Measurements from ENCODE around the gene GET4. TPM values are rescaled to one million over a fixed set of nuclear protein-coding genes. Genes with fewer than 3 reads are reported as not detected.

GET4 gene
- total RNA-seq, 1 donor from 2014 or later: 58.2 TPM

DNA sequence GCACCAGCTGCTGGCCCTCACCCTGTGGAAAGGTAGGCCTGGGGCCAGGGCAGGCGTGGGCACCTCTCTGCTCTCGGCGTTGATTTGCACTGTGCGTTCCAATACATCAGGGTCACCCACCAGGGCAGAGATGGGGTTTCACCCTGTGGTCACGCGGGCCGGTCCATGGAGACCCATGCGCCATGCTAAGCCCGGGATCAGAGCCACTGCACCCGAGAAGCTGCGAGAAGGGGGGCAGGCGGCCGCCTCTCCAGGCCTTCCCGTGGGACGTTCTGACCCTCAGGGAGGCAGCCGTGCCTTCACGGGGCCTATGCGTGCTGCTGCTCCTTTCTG, 11.1 kb downstream of the GET4 start:
- Mint-ChIP-seq H3K36me3 (ENCODE audit: insufficient read depth) (peaks cover 16% of the 10 kb centered on the region), H3K9me3 (ENCODE audit: low read depth) (no peaks in the 10 kb centered on the region), H3K27ac (no peak overlapping the region)

DNA sequence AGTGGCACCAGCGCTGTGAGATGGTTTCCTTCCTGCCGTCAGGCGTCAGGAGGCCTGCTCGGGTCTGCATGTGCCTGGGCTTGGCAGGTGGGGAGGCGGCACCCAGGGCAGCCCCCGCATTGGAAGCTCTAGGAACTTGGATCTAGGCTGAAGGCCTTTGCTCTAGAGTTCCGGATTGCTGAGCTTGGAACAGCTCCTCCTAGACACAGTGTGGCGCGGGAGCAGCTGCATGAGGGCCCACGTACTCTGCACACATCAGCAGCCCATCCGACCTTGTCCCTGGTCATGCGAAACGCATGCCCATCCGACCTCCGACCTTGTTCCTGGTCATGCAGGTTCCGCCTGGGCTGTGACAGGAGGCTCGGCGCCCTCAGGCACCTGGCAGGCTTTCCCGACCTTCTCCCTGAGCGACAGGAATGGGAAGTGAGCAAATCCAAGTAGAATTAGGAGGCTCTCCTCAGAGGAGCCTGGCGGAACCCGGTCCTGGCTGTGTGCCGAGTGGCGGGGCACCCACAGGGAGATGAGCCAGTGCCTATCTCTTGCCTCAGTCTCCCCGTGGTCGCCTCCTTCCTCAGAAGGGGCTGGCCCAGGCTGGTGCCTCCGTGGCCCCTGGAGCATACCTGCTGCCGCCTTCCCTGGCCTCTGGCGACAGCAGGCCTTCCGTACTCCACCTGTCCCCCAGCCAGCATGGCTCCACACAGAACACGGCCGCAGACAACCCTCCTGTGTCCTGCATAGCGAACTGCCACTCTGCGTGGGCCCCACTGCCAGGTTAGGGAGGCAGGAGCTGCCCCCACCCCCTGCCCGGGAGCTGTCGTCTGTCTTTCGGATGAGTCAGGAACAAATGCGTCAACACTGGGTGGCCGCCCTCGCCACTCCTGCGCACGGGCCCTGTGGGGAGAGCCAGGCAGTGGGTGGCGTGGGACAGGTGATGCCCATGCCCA, 12.0 kb downstream of the GET4 start:
- H3K4me3 Mint-ChIP-seq (ENCODE audit: low read depth): no peak overlapping the region
- H3K27me3 Mint-ChIP-seq: no peaks in the 10 kb centered on the region
- peaks cover 19% of the 10 kb centered on the region for H3K36me3 Mint-ChIP-seq (ENCODE audit: insufficient read depth)
- H3K9me3 Mint-ChIP-seq (ENCODE audit: low read depth): no peaks in the 10 kb centered on the region
- TF ChIP-seq, protein P1, sequence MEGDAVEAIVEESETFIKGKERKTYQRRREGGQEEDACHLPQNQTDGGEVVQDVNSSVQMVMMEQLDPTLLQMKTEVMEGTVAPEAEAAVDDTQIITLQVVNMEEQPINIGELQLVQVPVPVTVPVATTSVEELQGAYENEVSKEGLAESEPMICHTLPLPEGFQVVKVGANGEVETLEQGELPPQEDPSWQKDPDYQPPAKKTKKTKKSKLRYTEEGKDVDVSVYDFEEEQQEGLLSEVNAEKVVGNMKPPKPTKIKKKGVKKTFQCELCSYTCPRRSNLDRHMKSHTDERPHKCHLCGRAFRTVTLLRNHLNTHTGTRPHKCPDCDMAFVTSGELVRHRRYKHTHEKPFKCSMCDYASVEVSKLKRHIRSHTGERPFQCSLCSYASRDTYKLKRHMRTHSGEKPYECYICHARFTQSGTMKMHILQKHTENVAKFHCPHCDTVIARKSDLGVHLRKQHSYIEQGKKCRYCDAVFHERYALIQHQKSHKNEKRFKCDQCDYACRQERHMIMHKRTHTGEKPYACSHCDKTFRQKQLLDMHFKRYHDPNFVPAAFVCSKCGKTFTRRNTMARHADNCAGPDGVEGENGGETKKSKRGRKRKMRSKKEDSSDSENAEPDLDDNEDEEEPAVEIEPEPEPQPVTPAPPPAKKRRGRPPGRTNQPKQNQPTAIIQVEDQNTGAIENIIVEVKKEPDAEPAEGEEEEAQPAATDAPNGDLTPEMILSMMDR (IDR thresholded peaks at IDR 0.05; ENCODE audit: unreplicated experiment): no peak
- H3K4me1 Mint-ChIP-seq (ENCODE audit: low read depth): peaks cover 3% of the 10 kb centered on the region
- H3K27ac Mint-ChIP-seq: peak overlapping the region; percentile 86
- no peak for DNase-seq (ENCODE audit: low spot score, unreplicated experiment)

More for the DNA sequence above, 11.1 kb downstream of the GET4 start:
- Mint-ChIP-seq H3K4me3 (ENCODE audit: low read depth) (no peak overlapping the region), H3K4me1 (ENCODE audit: low read depth) (peaks cover 8% of the 10 kb centered on the region), H3K27me3 (no peaks in the 10 kb centered on the region)
- DNase-seq (ENCODE audit: low spot score, unreplicated experiment): no peak
- TF ChIP-seq, protein P1 (IDR thresholded peaks at IDR 0.05; ENCODE audit: unreplicated experiment): no peak

DNA sequence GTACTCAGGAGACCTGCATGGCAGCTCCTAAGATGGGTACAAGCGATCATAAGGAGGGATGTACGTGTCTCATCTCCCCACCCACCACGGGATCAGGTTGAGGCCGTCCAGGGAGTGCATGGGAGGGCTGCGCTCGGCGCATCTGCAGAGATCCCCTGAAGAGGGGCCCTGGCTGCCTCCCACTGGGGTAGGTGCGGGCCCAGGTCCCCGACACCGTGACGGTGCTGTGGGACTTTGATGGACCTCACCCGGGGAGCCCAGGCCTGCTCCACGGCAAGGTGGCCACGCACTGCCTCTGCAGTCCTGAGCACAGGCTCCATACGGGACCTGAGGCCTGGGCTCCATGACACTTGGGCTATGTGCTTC, 12.7 kb downstream of the GET4 start:
- Mint-ChIP-seq H3K27me3 (no peaks in the 10 kb centered on the region), H3K27ac (peak overlapping the region; percentile 86), H3K4me3 (ENCODE audit: low read depth) (no peak overlapping the region), H3K36me3 (ENCODE audit: insufficient read depth) (peaks cover 19% of the 10 kb centered on the region), H3K4me1 (ENCODE audit: low read depth) (peaks cover 3% of the 10 kb centered on the region), H3K9me3 (ENCODE audit: low read depth) (no peaks in the 10 kb centered on the region)
- no peak for DNase-seq (ENCODE audit: low spot score, unreplicated experiment)
- TF ChIP-seq, protein P1 (IDR thresholded peaks at IDR 0.05; ENCODE audit: unreplicated experiment): no peak

DNA sequence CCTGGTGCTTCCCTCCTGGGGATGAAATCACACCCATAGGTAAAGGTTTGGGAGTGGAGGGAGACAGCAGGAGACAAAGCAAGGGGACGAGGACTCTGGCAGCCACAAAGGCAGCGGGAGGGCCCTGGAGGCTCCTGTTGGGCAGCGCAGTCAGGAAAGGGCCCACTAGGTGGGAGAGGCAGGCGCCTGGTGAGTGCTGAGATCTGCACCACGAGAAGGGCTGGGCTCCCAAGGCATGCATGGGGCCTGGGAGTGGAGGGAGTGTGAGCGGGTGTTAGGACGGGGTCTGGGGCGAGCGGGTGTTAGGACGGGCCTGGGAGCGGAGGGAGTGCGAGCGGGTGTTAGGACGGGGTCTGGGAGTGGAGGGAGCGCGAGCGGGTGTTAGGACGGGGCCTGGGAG, 13.0 kb downstream of the GET4 start:
- Mint-ChIP-seq H3K27ac (no peak overlapping the region), H3K4me1 (ENCODE audit: low read depth) (peaks cover 3% of the 10 kb centered on the region), H3K4me3 (ENCODE audit: low read depth) (no peak overlapping the region), H3K36me3 (ENCODE audit: insufficient read depth) (peaks cover 19% of the 10 kb centered on the region), H3K9me3 (ENCODE audit: low read depth) (no peaks in the 10 kb centered on the region), H3K27me3 (no peaks in the 10 kb centered on the region)
- TF ChIP-seq, protein P1 (IDR thresholded peaks at IDR 0.05; ENCODE audit: unreplicated experiment): no peak
- no peak for DNase-seq (ENCODE audit: low spot score, unreplicated experiment)

DNA sequence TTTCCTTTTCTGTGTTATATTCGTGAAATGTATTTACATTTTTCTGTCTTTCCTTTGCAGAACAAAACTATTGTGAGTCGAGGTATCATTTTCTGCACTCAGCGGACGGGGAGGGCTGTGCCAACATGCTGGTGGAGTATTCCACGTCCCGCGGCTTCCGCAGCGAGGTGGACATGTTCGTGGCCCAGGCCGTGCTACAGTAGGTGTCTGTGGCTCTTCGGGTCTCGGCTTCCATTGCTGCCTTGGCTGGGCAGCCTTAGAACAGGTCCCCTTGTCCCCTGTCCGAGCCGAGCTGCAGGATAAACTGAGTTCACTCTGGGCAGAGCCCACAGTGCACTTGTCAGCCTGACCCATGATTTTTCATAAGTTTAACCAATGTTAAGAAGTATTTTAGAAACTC, 14.5 kb downstream of the GET4 start:
- H3K36me3 Mint-ChIP-seq (ENCODE audit: insufficient read depth): peaks cover 23% of the 10 kb centered on the region
- TF ChIP-seq, protein P1 (IDR thresholded peaks at IDR 0.05; ENCODE audit: unreplicated experiment): no peak
- no peaks in the 10 kb centered on the region for H3K27me3 Mint-ChIP-seq
- no peak overlapping the region for H3K27ac Mint-ChIP-seq
- no peak overlapping the region for H3K4me3 Mint-ChIP-seq (ENCODE audit: low read depth)
- H3K9me3 Mint-ChIP-seq (ENCODE audit: low read depth): no peaks in the 10 kb centered on the region
- DNase-seq (ENCODE audit: low spot score, unreplicated experiment): no peak
- no peaks in the 10 kb centered on the region for H3K4me1 Mint-ChIP-seq (ENCODE audit: low read depth)
